K562 (cell line): Measurements from ENCODE around the gene TSHZ1. TPM values are rescaled to one million over a fixed set of nuclear protein-coding genes. Genes with fewer than 3 reads are reported as not detected.

Source experiments
- ATAC-seq: fragments of 200-7000 bp; cut with Tn5 transposase; 3 replicates; pipeline ENCODE4 v1.9.1; 2020; ENCODE audit warnings: moderate library complexity
- BruUV-seq: library from RNA; stranded (reverse); fragments of 400-500 nt; replicated peaks from 2 replicates; lab custom pipeline; 2021; lab: Mats Ljungman, UMichigan
- CTCF ChIA-PET: fragments of 300-600 bp; formaldehyde crosslinking; extraction: SDS; loops from one replicate; lab custom pipeline; 2021; ENCODE audit warnings: low intra/inter-chr PET ratio; lab: Yijun Ruan, JAX
- POLR2A ChIA-PET: fragments of 300-600, 350-650 bp; sonication (Branson Sonifier 250); formaldehyde crosslinking; extraction: SDS; loops from one replicate; lab custom pipeline; 2021; ENCODE audit warnings: antibody characterized with exemption, inconsistent platforms; lab: Yijun Ruan, JAX
- DNase-seq, 4 experiments: peaks; one replicate each; pipeline versions ENCODE4 v3.0.0 to v3.0.0-alpha.2; 2011 to 2018; ENCODE audit warnings: low spot score in 3 of 4, mixed read lengths in 3 of 4; ENCODE audit errors: extremely low read depth in 1 of 4
- FAIRE-seq: peaks from 2 replicates; lab custom pipeline; 2011; peaks lifted over from hg19 to GRCh38; lab: Jason Lieb, UNC
- H2AFZ ChIP-seq: 2 replicates; pipeline ENCODE4 v1.6.0; 2011; ENCODE audit warnings: low read depth, low read length, control low read depth, inconsistent platforms
- H3K27ac ChIP-seq: fragments of 200-600 bp; 3 replicates; pipeline ENCODE4 v1.8.0; 2011; ENCODE audit warnings: low read depth, mild to moderate bottlenecking, control low read depth, inconsistent platforms, low read length, moderate library complexity, mixed read lengths; ENCODE audit errors: extremely low read depth
- H3K27me3 ChIP-seq, 2 experiments: fragments of 300-600 bp in 1 of 2; 2 replicates in 1 of 2; 3 replicates in 1 of 2; pipeline versions ENCODE4 v1.6.0 to v1.8.0; 2011; ENCODE audit warnings: inconsistent platforms in 2 of 2, low read length in 2 of 2, mild to moderate bottlenecking in 1 of 2, mixed read lengths in 1 of 2, moderate library complexity in 1 of 2; ENCODE audit not compliant: control insufficient read depth in 2 of 2, insufficient read depth in 2 of 2
- H3K36me3 ChIP-seq: fragments of 300-600 bp; 3 replicates; pipeline ENCODE4 v1.8.0; 2011; ENCODE audit warnings: mild to moderate bottlenecking, low read length, inconsistent platforms; ENCODE audit not compliant: control insufficient read depth, insufficient read depth
- H3K4me1 ChIP-seq, 2 experiments: fragments of 200-600 bp in 1 of 2; replicated peaks in 1 of 2; 2 replicates in 1 of 2; 3 replicates in 1 of 2; pipeline versions ENCODE4 v1.5.1 to v1.8.0; 2011; ENCODE audit warnings: inconsistent platforms in 2 of 2, low read length in 2 of 2, mild to moderate bottlenecking in 1 of 2, mixed read lengths in 1 of 2, moderate library complexity in 1 of 2; ENCODE audit not compliant: control insufficient read depth in 2 of 2, insufficient read depth in 2 of 2
- H3K4me2 ChIP-seq: 2 replicates; pipeline ENCODE4 v1.6.1; 2011; ENCODE audit warnings: low read length, control low read depth, inconsistent platforms, mixed read lengths; ENCODE audit not compliant: insufficient read depth
- H3K4me3 ChIP-seq: fragments of 200-600 bp; sonication (generic), shearing (Covaris generic); 2 replicates; pipeline ENCODE4 v1.5.1; 2016; ENCODE audit warnings: control low read depth, inconsistent platforms
- H3K79me2 ChIP-seq: fragments of 200-600 bp; 3 replicates; pipeline ENCODE4 v1.8.0; 2011; ENCODE audit warnings: low read length, inconsistent platforms; ENCODE audit not compliant: control insufficient read depth, insufficient read depth
- H3K9ac ChIP-seq, 2 experiments: 2 replicates each; pipeline versions ENCODE4 v1.6.0 to v1.6.1; 2011; ENCODE audit warnings: low read depth in 2 of 2, low read length in 2 of 2, control low read depth in 1 of 2, inconsistent platforms in 1 of 2, mild to moderate bottlenecking in 1 of 2, mixed read lengths in 1 of 2; ENCODE audit not compliant: insufficient read depth in 1 of 2
- H3K9me1 ChIP-seq: one replicate; pipeline ENCODE4 v1.6.0; 2011; ENCODE audit warnings: inconsistent platforms, mild to moderate bottlenecking, low read length, moderate library complexity; ENCODE audit not compliant: control insufficient read depth, insufficient read depth
- H3K9me3 ChIP-seq: replicated peaks from 2 replicates; pipeline ENCODE4 v1.5.1; 2011; ENCODE audit warnings: low read depth, low read length, inconsistent platforms; ENCODE audit not compliant: control insufficient read depth, insufficient read depth
- H4K20me1 ChIP-seq: replicated peaks from 2 replicates; pipeline ENCODE4 v1.6.1; 2011; ENCODE audit warnings: low read length, inconsistent platforms, mixed read lengths; ENCODE audit not compliant: control insufficient read depth, insufficient read depth
- BCL6 ChIP-seq: fragments of 250-450 bp; sonication (Bioruptor Pico); IDR thresholded peaks from 2 replicates; pipeline ENCODE4 v1.4.0; 2020
- MXD1 ChIP-seq: fragments of 250-450 bp; sonication (Bioruptor Pico); IDR thresholded peaks from 2 replicates; pipeline ENCODE4 v1.8.0; 2021; ENCODE audit warnings: borderline replicate concordance, mild to moderate bottlenecking, moderate library complexity; ENCODE audit not compliant: poor library complexity, severe bottlenecking
- NEUROD1 ChIP-seq: fragments of 150-350 bp; IDR thresholded peaks from 2 replicates; pipeline ENCODE4 v1.6.1; 2014; ENCODE audit warnings: borderline replicate concordance, low read length, low read depth; ENCODE audit not compliant: partially characterized antibody
- RFX7 ChIP-seq: fragments of 250-450 bp; sonication (Bioruptor Pico); IDR thresholded peaks from 2 replicates; pipeline ENCODE4 v1.5.1; 2021; ENCODE audit warnings: mild to moderate bottlenecking
- ZNF165 ChIP-seq: fragments of 250-450 bp; sonication (Bioruptor Pico); IDR thresholded peaks from 2 replicates; pipeline ENCODE4 v1.4.0; 2020; ENCODE audit warnings: borderline replicate concordance
- WGBS: fragments of 100-300 bp; shearing (Covaris generic); methylation state at CpG from one replicate; pipeline ENCODE4 v1.1.6; 2016; ENCODE audit warnings: low coverage, mixed read lengths; ENCODE audit not compliant: insufficient coverage; ENCODE audit errors: missing lambda C conversion rate; 5-methylcytosine and 5-hydroxymethylcytosine counted together
- in situ Hi-C: fragments of 300-500 bp; cut with MboI; formaldehyde crosslinking; loops from 4 replicates; pipeline ENCODE4 v1.15.0; 2018; ENCODE audit warnings: inconsistent platforms, mixed read lengths
- intact Hi-C: fragments of 100-400 bp; cut with micrococcal nuclease; formaldehyde crosslinking; loops from 2 replicates; pipeline ENCODE4 v1.14.2; 2022
- polyA plus RNA-seq, 8 experiments: library from polyadenylated mRNA; depleted of rRNA in 4 of 8; stranded (reverse) in 5 of 8; unstranded in 3 of 8; fragments of >200 nt; fragmentation: Nextera tagmentation in 2 of 8; fragmentation: Illumina TruSeq in 1 of 8; extraction: Ambion mirVana in 2 of 8; extraction: Trizol in 1 of 8; gene quantifications; 2 replicates each; pipeline versions ENCODE4 v1.2.1 to v1.2.3, GENCODE V29; 2011 to 2014; ENCODE audit warnings: inconsistent platforms in 1 of 8, missing spikeins in 1 of 8
- total RNA-seq, 7 experiments: library from RNA; depleted of rRNA in 6 of 7; stranded (reverse); fragments of >200 nt in 6 of 7; fragmentation: Illumina TruSeq in 2 of 7; extraction: Trizol in 2 of 7; gene quantifications; 2 replicates each; pipeline versions ENCODE4 v1.2.1 to v1.2.3, GENCODE V29; 2011 to 2021; ENCODE audit warnings: low replicate concordance in 1 of 7
- TF ChIP-seq, protein P1 (sequence below): sonication (generic); formaldehyde crosslinking; IDR thresholded peaks from 2 replicates; pipeline ENCODE4 v1.8.0; 2022; ENCODE audit warnings: mild to moderate bottlenecking, low read depth, missing genetic modification reagents
- TF ChIP-seq, protein P2 (sequence below): fragments of 450-650 bp; IDR thresholded peaks from 2 replicates; pipeline ENCODE4 v1.6.1; 2016; ENCODE audit warnings: mild to moderate bottlenecking, moderate library complexity

The TSHZ1 gene
- total and polyA plus RNA-seq, 9 of the 15 experiments (the other 6 are each of a cell fraction or from before 2014, with no cell fraction given) = 1.1 to 7.2 (median 2.7) TPM

- TF ChIP-seq, protein P1, sequence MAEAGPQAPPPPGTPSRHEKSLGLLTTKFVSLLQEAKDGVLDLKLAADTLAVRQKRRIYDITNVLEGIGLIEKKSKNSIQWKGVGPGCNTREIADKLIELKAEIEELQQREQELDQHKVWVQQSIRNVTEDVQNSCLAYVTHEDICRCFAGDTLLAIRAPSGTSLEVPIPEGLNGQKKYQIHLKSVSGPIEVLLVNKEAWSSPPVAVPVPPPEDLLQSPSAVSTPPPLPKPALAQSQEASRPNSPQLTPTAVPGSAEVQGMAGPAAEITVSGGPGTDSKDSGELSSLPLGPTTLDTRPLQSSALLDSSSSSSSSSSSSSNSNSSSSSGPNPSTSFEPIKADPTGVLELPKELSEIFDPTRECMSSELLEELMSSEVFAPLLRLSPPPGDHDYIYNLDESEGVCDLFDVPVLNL (CRISPR knock-in tag) = no peak
- no peak for TF ChIP-seq ZNF165
- TF ChIP-seq, all 486 proteins: peak for 0
These were observed 105.6 kb downstream of the TSHZ1 start (continued) for GRCh38 chr18:75316223-75316622.

- no peak overlapping the region for H3K27ac ChIP-seq
- no peak for FAIRE-seq
- H3K79me2 ChIP-seq = no peaks in the 10 kb centered on the region
- H3K9ac ChIP-seq = no peak overlapping the region
- 0% methylated on average over 7 of the region's 8 CpGs for WGBS
- DNase-seq = no peak
- no peak overlapping the region for H2AFZ ChIP-seq
- in situ Hi-C loops (no loop called here), intact Hi-C loops (no loop called here)
- no peak for TF ChIP-seq NEUROD1
- TF ChIP-seq MXD1 (CRISPR knock-in tag) = no peak
- no peak for TF ChIP-seq RFX7 (CRISPR knock-in tag)
- TF ChIP-seq BCL6 (CRISPR knock-in tag) = no peak
- TF ChIP-seq, protein P2, sequence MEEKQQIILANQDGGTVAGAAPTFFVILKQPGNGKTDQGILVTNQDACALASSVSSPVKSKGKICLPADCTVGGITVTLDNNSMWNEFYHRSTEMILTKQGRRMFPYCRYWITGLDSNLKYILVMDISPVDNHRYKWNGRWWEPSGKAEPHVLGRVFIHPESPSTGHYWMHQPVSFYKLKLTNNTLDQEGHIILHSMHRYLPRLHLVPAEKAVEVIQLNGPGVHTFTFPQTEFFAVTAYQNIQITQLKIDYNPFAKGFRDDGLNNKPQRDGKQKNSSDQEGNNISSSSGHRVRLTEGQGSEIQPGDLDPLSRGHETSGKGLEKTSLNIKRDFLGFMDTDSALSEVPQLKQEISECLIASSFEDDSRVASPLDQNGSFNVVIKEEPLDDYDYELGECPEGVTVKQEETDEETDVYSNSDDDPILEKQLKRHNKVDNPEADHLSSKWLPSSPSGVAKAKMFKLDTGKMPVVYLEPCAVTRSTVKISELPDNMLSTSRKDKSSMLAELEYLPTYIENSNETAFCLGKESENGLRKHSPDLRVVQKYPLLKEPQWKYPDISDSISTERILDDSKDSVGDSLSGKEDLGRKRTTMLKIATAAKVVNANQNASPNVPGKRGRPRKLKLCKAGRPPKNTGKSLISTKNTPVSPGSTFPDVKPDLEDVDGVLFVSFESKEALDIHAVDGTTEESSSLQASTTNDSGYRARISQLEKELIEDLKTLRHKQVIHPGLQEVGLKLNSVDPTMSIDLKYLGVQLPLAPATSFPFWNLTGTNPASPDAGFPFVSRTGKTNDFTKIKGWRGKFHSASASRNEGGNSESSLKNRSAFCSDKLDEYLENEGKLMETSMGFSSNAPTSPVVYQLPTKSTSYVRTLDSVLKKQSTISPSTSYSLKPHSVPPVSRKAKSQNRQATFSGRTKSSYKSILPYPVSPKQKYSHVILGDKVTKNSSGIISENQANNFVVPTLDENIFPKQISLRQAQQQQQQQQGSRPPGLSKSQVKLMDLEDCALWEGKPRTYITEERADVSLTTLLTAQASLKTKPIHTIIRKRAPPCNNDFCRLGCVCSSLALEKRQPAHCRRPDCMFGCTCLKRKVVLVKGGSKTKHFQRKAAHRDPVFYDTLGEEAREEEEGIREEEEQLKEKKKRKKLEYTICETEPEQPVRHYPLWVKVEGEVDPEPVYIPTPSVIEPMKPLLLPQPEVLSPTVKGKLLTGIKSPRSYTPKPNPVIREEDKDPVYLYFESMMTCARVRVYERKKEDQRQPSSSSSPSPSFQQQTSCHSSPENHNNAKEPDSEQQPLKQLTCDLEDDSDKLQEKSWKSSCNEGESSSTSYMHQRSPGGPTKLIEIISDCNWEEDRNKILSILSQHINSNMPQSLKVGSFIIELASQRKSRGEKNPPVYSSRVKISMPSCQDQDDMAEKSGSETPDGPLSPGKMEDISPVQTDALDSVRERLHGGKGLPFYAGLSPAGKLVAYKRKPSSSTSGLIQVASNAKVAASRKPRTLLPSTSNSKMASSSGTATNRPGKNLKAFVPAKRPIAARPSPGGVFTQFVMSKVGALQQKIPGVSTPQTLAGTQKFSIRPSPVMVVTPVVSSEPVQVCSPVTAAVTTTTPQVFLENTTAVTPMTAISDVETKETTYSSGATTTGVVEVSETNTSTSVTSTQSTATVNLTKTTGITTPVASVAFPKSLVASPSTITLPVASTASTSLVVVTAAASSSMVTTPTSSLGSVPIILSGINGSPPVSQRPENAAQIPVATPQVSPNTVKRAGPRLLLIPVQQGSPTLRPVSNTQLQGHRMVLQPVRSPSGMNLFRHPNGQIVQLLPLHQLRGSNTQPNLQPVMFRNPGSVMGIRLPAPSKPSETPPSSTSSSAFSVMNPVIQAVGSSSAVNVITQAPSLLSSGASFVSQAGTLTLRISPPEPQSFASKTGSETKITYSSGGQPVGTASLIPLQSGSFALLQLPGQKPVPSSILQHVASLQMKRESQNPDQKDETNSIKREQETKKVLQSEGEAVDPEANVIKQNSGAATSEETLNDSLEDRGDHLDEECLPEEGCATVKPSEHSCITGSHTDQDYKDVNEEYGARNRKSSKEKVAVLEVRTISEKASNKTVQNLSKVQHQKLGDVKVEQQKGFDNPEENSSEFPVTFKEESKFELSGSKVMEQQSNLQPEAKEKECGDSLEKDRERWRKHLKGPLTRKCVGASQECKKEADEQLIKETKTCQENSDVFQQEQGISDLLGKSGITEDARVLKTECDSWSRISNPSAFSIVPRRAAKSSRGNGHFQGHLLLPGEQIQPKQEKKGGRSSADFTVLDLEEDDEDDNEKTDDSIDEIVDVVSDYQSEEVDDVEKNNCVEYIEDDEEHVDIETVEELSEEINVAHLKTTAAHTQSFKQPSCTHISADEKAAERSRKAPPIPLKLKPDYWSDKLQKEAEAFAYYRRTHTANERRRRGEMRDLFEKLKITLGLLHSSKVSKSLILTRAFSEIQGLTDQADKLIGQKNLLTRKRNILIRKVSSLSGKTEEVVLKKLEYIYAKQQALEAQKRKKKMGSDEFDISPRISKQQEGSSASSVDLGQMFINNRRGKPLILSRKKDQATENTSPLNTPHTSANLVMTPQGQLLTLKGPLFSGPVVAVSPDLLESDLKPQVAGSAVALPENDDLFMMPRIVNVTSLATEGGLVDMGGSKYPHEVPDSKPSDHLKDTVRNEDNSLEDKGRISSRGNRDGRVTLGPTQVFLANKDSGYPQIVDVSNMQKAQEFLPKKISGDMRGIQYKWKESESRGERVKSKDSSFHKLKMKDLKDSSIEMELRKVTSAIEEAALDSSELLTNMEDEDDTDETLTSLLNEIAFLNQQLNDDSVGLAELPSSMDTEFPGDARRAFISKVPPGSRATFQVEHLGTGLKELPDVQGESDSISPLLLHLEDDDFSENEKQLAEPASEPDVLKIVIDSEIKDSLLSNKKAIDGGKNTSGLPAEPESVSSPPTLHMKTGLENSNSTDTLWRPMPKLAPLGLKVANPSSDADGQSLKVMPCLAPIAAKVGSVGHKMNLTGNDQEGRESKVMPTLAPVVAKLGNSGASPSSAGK = no peak
- no peak for ATAC-seq
- no TSS peak for BruUV-seq
- no peaks in the 10 kb centered on the region for H3K9me1 ChIP-seq
- no peak overlapping the region for H3K4me2 ChIP-seq
- ChIA-PET POLR2A (no interaction called here), CTCF (no interaction called here)
- no peak overlapping the region for H3K4me3 ChIP-seq
- H4K20me1 ChIP-seq = no peaks in the 10 kb centered on the region
- H3K4me1 ChIP-seq = no peaks in the 10 kb centered on the region
- H3K36me3 ChIP-seq = no peaks in the 10 kb centered on the region
- peaks cover 0 to 39% of the 10 kb centered on the region in 2 experiments; a peak in 2 of 5 replicates for H3K27me3 ChIP-seq
- H3K9me3 ChIP-seq = no peaks in the 10 kb centered on the region
These were observed 106.2 kb downstream of the TSHZ1 start for GRCh38 chr18:75316826-75317225.
